HCT116 (cell line): ENCODE results near the gene DCAF6. TPM values are rescaled to one million over a fixed set of nuclear protein-coding genes. Genes with fewer than 3 reads are reported as not detected.

Experiments
- ATAC-seq: fragments of 200-7000 bp; cut with Tn5 transposase; 2 replicates; pipeline ENCODE4 v1.9.1; 2020; ENCODE audit warnings: mild to moderate bottlenecking, moderate library complexity
- BruUV-seq: library from RNA; stranded (reverse); fragments of 400-500 nt; replicated peaks from 2 replicates; lab custom pipeline; 2021; lab: Mats Ljungman, UMichigan
- CTCF ChIA-PET: fragments of 300-600 bp; sonication (Branson Sonifier 250); formaldehyde crosslinking; loops from one replicate; lab custom pipeline; 2021; ENCODE audit warnings: antibody characterized with exemption; lab: Charles Lee
- POLR2A ChIA-PET: fragments of 300-600, 350-600 bp; sonication (Branson Sonifier 250); formaldehyde crosslinking; loops from one replicate; lab custom pipeline; 2021; ENCODE audit warnings: antibody characterized with exemption; lab: Charles Lee
- RAD21 ChIA-PET, 2 experiments: fragments of 300-600 bp; sonication (Branson Sonifier 250); formaldehyde crosslinking; loops; one replicate each; lab custom pipeline; 2023; ENCODE audit warnings: low total read pairs in 2 of 2; ENCODE audit not compliant: uncharacterized antibody in 2 of 2, unreplicated experiment in 2 of 2, low non-redundant PET in 1 of 2; lab: Charles Lee
- DNase-seq: peaks from one replicate; pipeline ENCODE4 v3.0.0-alpha.2; 2010; ENCODE audit warnings: low read depth, low spot score
- H2AFZ ChIP-seq: fragments of 200-600 bp; shearing (Covaris generic), sonication (generic); 2 replicates; pipeline ENCODE4 v1.6.1; 2017; ENCODE audit warnings: low read depth, mixed run types, mixed read lengths, antibody characterized with exemption, low read length; ENCODE audit not compliant: poor library complexity, severe bottlenecking
- H3K27ac ChIP-seq: 2 replicates; pipeline ENCODE4 v1.5.1; 2012; ENCODE audit warnings: low read depth, low read length
- H3K27me3 ChIP-seq: fragments of 200-600 bp; sonication (generic); 2 replicates; pipeline ENCODE4 v1.6.1; 2016; ENCODE audit warnings: mixed run types, low read length, mixed read lengths; ENCODE audit not compliant: insufficient read depth
- H3K36me3 ChIP-seq, 2 experiments: fragments of 200-500 bp in 1 of 2; fragments of 200-600 bp in 1 of 2; sonication (Bioruptor generic) in 1 of 2; sonication (generic) in 1 of 2; 2 replicates each; pipeline versions ENCODE4 v1.5.1 to v1.6.1; 2014 to 2016; ENCODE audit warnings: low read length in 2 of 2, inconsistent platforms in 1 of 2, mixed read lengths in 1 of 2, mixed run types in 1 of 2; ENCODE audit not compliant: insufficient read depth in 2 of 2, control insufficient read depth in 1 of 2
- H3K4me1 ChIP-seq, 2 experiments: fragments of 200-600 bp in 1 of 2; sonication (generic) in 1 of 2; 2 replicates each; pipeline versions ENCODE4 v1.5.1 to v1.6.1; 2012 to 2017; ENCODE audit warnings: low read length in 2 of 2, inconsistent platforms in 1 of 2, mild to moderate bottlenecking in 1 of 2, mixed read lengths in 1 of 2, mixed run types in 1 of 2, moderate library complexity in 1 of 2; ENCODE audit not compliant: insufficient read depth in 2 of 2, control insufficient read depth in 1 of 2
- H3K4me2 ChIP-seq: fragments of 200-600 bp; sonication (generic); 2 replicates; pipeline ENCODE4 v1.6.1; 2017; ENCODE audit warnings: mixed run types, low read length, mixed read lengths
- H3K4me3 ChIP-seq, 2 experiments: fragments of 200-600 bp in 1 of 2; sonication (generic) in 1 of 2; replicated peaks in 1 of 2; 2 replicates each; pipeline ENCODE4 v1.5.1; 2011 to 2016; ENCODE audit warnings: low read length in 2 of 2, control low read depth in 1 of 2, low read depth in 1 of 2, mild to moderate bottlenecking in 1 of 2, mixed read lengths in 1 of 2, mixed run types in 1 of 2
- H3K79me2 ChIP-seq: fragments of 200-600 bp; sonication (generic); 2 replicates; pipeline ENCODE4 v1.6.1; 2017; ENCODE audit warnings: mild to moderate bottlenecking, mixed run types, low read length, moderate library complexity, mixed read lengths; ENCODE audit not compliant: insufficient read depth
- H3K9ac ChIP-seq: fragments of 200-600 bp; sonication (generic); 2 replicates; pipeline ENCODE4 v1.6.1; 2016; ENCODE audit warnings: low read length, mixed read lengths
- H3K9me2 ChIP-seq: fragments of 200-600 bp; sonication (generic), shearing (Covaris generic); 2 replicates; pipeline ENCODE4 v1.6.1; 2017; ENCODE audit warnings: mixed run types, mild to moderate bottlenecking, moderate library complexity; ENCODE audit not compliant: insufficient read depth
- H3K9me3 ChIP-seq, 2 experiments: fragments of 200-500 bp in 1 of 2; fragments of 200-600 bp in 1 of 2; sonication (Bioruptor generic) in 1 of 2; sonication (generic) in 1 of 2; 2 replicates each; pipeline ENCODE4 v1.6.1; 2014 to 2017; ENCODE audit warnings: low read length in 2 of 2, mixed read lengths in 2 of 2, inconsistent platforms in 1 of 2, low read depth in 1 of 2, mild to moderate bottlenecking in 1 of 2, mixed run types in 1 of 2, moderate library complexity in 1 of 2; ENCODE audit not compliant: control insufficient read depth in 1 of 2, insufficient read depth in 1 of 2
- H4K20me1 ChIP-seq: fragments of 200-600 bp; sonication (generic), shearing (Covaris generic); 2 replicates; pipeline ENCODE4 v1.6.1; 2017; ENCODE audit warnings: mixed run types, mild to moderate bottlenecking, moderate library complexity; ENCODE audit not compliant: insufficient read depth
- CTCF ChIP-seq, 3 experiments: fragments of 200-600 bp in 1 of 3; sonication (generic) in 1 of 3; IDR thresholded peaks in 2 of 3; conservative IDR thresholded peaks in 1 of 3; 2 replicates each; pipeline ENCODE4 v1.5.1; 2012 to 2017; ENCODE audit warnings: low read depth in 2 of 3, low read length in 2 of 3, antibody characterized with exemption in 1 of 3, borderline replicate concordance in 1 of 3, control low read depth in 1 of 3, mild to moderate bottlenecking in 1 of 3, mixed read lengths in 1 of 3, mixed run types in 1 of 3, moderate library complexity in 1 of 3; ENCODE audit not compliant: insufficient read depth in 1 of 3
- POLR2AphosphoS5 ChIP-seq: IDR thresholded peaks from 2 replicates; pipeline ENCODE4 v1.6.1; 2011; ENCODE audit warnings: mild to moderate bottlenecking, low read depth, low read length, moderate library complexity
- RAD21 ChIP-seq: IDR thresholded peaks from 2 replicates; pipeline ENCODE4 v1.6.1; 2012; ENCODE audit warnings: low read depth, mild to moderate bottlenecking
- SP1 ChIP-seq: IDR thresholded peaks from 2 replicates; pipeline ENCODE4 v1.6.1; 2012; ENCODE audit warnings: low read depth
- YY1 ChIP-seq: IDR thresholded peaks from 2 replicates; pipeline ENCODE4 v1.6.1; 2011; ENCODE audit warnings: low read length, low read depth, moderate library complexity, mild to moderate bottlenecking; ENCODE audit not compliant: insufficient replicate concordance; ENCODE audit errors: extremely low read depth
- intact Hi-C: fragments of 100-400 bp; cut with micrococcal nuclease; formaldehyde crosslinking; loops from 2 replicates; pipeline ENCODE4 v1.10.0; 2022
- total RNA-seq: library from RNA; stranded (reverse); gene quantifications from one replicate; pipeline ENCODE4 v1.2.1, GENCODE V29; 2021; ENCODE audit not compliant: unreplicated experiment

Gene DCAF6
- total RNA-seq, 1 experiment from 2014 or later: 34.2 TPM

GRCh38 chr1:168082008-168082876 is 145.8 kb downstream of the DCAF6 start:
- ATAC-seq (peak; percentile 79), DNase-seq (peak; percentile 43)
- ChIA-PET RAD21 (interaction anchor here (0.5 to 1.4 kb wide), 5 partner anchors 10 to 482 kb away, joined by 3 to 7 read pairs (median 4); no protein-coding TSS in a partner anchor), CTCF (interaction anchor here (0.6 to 1.9 kb wide), 25 partner anchors 10 to 524 kb away, joined by 3 to 27 read pairs (median 5); partner anchors contain the start of genes DCAF6, MPC2 and MPZL1), POLR2A (no interaction called here)
- Histone ChIP-seq H3K27me3 (no peaks in the 10 kb centered on the region), H3K4me1 (peaks cover 25 to 41% of the 10 kb centered on the region in 2 experiments), H3K9me2 (no peaks in the 10 kb centered on the region), H3K79me2 (no peaks in the 10 kb centered on the region), H3K9me3 (no peaks in the 10 kb centered on the region), H3K36me3 (no peaks in the 10 kb centered on the region), H2AFZ (no peak overlapping the region), H3K4me2 (0 out of 2 replicates have a peak overlapping the region, but pooled peaks have one; percentile 18), H4K20me1 (no peaks in the 10 kb centered on the region), H3K9ac (no peak overlapping the region), H3K27ac (no peak overlapping the region), H3K4me3 (no peak overlapping the region)
- peak; percentile 67 to 95 (median 85) for TF ChIP-seq CTCF (IDR thresholded peaks at IDR 0.05 in 2 of 3, conservative IDR thresholded peaks at IDR 0.05 in 1 of 3; ENCODE audit: borderline replicate concordance in 1 of 3, insufficient read depth in 1 of 3, low read depth in 2 of 3, low read length in 2 of 3)
- TF ChIP-seq RAD21: peak; percentile 93
- peak; percentile 22; the same call in 1 of the 2 replicates for TF ChIP-seq POLR2AphosphoS5
- peak; percentile 64 for TF ChIP-seq YY1
- no peak for TF ChIP-seq SP1
- BruUV-seq: no TSS peak
- intact Hi-C loops: loop anchor here (1.0 to 5.0 kb wide), 2 partner anchors 367 to 480 kb away; no protein-coding TSS in a partner anchor
